Measurements from ENCODE around the gene NGEF.

Gene NGEF

DNA sequence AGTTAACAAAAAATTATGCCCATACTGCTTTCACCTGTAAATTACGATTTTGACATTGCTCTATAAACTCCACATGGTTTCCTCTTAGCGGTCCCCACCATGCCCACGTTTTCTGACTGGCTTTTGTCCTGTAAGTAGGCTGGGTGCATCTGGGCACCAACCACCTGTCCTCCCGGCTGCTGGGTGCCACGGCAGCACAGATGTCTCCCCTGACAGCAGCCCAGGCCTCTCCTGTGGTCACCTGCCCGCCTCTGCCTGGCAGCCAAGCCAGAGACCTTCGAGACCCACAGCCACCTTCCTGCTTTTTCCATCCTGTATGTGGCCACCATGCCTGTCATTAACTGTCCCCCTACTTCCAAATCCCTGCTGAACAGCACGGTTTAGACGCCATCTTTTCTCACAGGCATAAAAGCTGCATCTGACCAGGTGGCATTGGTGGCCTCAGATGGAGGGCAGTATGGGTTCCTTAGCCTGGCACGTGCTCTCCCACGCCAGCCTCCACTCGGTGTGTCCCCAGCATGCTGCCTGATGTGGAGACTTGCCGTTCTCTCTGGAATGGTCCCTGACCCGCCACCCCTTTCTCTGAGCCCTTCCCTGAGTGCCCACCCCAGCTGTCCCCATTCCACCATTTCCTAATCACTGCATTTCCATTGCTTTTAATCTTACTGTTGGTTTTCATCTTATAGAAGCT is 124.1 kb downstream of the NGEF start:
- no peak for DNase-seq (ENCODE audit: extremely low read depth in 1 of 2, low read depth in 1 of 2)

DNA sequence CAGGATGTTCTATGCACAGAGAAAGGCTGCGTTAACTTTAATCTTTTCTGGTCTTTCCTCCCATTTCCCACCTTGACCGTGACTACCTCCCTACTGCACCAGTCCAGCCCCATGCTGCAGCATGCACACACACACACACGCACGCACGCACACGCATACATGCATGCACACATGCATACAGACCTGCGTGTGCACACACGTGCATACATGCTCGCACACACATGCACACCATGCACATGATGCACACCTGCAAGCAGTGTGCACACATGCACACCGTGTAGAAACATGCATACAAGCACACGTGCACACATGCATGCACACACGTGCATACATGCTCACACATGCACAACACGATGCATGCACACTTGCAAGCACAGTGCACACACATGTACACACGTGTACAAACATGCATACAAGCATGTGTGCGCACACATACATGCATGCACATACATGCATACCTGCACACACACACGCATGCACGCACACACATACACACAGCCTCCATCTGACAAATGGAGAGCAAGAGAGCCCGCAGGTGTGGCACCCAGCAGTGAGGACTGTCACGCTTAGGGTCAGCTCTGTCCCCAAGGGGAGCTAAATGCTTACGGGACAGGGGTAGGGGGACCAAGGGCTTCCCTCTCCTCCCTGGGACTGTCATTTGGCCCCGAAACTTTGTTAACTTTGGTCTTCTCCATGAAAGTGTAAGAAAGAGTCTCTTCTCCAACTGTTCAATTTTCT is 124.8 kb downstream of the NGEF start:
- DNase-seq (ENCODE audit: extremely low read depth in 1 of 2, low read depth in 1 of 2): no peak

DNA sequence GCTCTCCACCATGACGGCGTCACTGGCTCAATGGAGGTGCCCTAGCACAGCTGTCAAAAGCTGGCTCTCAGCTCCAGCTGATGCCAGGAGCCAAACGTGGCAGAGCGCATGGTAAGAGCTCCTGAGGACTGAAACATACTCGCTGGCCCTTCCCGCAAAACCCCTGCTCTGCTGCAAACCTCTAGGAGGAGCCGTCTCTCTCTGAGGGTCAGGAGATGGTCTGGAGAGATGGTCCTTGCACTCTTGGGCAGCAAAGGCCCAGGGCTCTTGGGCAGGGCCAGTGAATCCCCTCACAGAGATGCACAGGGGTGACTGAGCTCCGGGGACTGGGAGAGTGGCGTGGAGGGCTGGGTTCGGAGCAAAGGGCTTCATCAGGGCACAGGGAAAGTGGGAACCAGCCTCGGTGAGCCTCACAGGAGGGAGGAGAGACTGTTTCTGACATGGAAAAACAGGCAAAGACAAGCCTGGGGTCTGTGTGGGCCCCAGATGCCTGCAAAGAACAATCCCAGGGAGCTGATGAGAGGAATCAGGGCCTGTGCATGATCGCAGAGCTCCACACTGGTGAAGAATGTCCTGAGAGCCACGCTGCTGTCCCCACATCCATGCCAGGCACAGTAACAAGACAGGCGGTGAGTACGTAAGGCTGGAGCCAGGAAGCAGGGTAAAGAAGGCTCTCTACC is 125.7 kb downstream of the NGEF start:
- no peak for DNase-seq (ENCODE audit: extremely low read depth in 1 of 2, low read depth in 1 of 2)

DNA sequence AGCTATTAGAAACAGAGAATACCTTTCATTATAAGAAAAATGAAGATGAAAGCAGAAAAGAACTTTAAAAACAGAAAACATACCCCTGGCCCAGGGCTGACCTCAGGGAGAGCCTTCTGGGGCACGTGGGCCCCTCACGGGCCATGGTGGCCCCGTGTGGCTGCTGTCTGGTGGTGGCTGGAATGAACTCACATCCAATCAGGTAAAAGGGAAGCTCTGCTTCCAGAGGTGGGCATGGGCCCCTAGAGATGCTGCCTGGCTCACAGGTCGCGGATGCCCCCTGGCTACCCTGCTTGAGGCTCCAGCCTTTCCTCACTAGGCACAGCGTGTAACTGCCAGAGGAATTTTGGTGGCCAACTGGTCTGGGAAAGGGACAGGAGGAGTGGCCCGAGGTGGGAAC is 126.4 kb downstream of the NGEF start:
- no peak for DNase-seq (ENCODE audit: extremely low read depth in 1 of 2, low read depth in 1 of 2)

DNA sequence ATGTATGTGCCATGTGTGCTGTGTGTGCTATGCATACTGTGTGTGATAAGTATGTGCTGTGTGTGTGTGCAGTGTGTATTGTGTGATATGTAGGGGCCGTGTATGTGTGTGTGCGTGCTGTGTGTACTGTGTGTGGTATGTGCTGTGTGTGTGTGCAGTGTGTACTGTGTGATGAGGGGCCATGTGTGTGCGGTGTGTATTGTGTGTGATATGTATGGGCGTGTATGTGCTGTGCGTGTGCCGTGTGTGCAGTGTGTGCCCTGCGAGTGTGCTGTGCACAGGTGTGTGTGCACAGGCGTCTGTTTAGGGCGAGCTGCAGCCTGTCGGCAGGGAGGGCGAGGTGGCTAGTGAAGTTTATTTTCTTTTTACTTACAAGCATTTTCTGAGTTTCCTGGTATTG is 126.9 kb downstream of the NGEF start:
- no peak for DNase-seq (ENCODE audit: extremely low read depth in 1 of 2, low read depth in 1 of 2)

DNA sequence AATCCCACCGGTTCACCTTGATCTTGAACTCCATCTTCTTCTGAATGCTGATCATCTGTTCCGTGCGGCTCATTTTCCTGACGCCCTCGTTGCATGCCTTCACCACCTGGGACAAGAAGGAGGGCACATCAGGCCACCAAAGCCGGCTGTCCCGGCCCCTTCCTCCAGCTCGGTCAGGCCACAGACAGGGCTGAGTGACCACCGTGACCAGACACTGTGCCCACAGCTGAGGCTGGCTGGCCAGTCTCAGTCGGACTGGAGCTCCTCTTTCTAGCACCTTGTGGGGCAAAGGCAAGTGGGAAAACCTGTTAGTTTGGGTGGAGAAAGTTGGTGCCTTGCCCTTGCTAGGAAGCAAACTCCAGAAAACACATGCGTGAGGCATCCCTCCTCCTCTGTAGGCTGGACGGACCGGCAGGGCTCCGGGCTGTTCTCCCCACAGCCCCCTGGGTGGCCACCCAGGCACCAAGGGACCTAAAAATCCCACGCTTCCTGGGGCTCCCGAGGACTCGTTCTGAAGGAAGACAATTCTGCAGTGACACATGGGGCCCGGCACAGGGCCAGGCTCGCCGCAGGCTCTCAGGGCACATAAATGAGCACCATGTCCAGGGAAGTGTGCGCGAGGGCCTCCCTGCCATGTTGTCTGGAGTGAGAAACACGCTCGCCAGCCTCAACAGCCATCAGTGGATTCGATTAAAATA is 127.6 kb downstream of the NGEF start:
- DNase-seq (ENCODE audit: extremely low read depth in 1 of 2, low read depth in 1 of 2): no peak

DNA sequence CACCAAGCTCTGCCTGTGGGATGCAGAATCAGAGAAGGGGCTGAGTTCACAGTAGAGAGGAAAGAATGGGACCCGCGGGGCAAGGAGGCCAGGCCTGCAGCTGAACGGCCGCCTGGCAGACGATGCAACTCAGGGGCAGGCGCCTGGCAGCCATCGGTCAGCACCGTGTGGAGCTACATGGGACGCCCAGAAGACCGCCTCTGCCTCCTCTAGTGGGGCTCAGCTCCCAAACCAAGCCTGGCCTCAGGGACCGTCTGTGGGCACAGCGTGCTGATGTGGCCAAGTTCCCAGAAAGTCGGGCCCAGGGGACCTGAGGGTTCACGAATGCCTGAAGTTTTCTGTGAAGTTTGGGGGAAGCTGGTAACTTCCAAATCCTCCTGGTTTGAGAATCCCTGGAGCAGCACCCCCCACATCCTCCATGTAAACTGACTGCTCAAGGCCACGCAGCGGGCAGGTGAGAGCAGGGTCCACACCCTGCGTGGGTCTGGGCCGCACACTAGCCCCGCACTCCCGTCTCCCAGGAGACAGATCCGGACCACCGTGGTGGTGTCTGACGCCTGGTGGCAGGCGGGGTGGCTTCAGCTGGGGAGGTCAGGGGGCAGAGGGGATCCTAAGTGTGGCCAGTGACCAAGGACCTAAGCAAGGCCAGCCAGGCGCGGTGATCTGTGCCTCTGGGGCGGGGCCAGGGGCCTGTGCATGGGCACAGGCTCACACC is 128.3 kb downstream of the NGEF start:
- DNase-seq (ENCODE audit: extremely low read depth in 1 of 2, low read depth in 1 of 2): no peak

DNA sequence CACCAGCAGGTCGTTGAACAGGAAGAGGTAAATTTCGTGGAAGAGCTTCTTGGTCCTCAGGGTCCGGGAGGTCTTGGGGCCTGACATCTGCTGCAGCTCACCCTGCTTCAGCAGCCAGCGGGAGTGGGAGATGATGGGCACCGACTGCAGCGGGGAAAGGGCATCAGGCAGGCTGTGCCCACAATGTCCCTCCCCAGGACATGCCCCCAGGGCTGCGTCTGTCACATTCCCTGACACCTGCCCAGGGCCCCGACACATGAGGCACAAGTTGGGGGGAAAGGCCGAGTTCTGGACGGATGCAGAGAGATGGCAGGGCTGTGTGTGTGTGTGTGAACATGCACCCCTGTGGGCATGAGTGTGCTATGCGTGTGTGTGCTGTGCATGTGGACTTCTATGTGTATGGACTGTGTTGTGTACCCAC is 129.0 kb downstream of the NGEF start:
- DNase-seq (ENCODE audit: extremely low read depth in 1 of 2, low read depth in 1 of 2): no peak

DNA sequence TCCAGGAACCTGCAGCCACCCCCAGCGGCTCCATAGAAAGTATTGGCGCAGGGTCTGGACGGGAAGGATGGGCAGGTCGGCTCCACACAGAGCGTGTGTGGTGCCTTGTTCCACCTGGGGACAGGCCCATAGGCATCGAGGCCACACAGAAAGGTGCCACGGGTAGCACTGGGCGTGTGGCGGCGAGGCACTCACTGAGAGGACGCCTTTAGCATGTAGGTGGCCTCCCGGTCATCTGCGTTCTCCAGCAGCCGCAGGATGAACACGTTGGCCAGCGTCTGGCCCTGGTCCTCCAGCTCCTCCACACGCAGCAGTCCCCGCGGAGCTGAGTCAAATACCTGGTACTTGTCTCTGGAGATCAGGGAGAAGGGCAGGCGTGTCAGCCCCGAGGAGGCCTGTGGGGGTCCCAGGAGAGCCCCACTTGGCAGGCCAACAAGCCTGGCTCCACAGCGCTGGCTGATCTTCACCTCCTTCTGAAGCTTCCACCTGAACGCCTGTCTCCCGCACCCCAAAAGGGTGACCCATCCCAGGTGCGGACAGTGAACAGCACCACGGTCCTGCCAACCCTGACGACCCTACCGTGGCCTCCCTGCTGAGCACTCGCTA is 129.8 kb downstream of the NGEF start:
- no peak for DNase-seq (ENCODE audit: extremely low read depth in 1 of 2, low read depth in 1 of 2)

DNA sequence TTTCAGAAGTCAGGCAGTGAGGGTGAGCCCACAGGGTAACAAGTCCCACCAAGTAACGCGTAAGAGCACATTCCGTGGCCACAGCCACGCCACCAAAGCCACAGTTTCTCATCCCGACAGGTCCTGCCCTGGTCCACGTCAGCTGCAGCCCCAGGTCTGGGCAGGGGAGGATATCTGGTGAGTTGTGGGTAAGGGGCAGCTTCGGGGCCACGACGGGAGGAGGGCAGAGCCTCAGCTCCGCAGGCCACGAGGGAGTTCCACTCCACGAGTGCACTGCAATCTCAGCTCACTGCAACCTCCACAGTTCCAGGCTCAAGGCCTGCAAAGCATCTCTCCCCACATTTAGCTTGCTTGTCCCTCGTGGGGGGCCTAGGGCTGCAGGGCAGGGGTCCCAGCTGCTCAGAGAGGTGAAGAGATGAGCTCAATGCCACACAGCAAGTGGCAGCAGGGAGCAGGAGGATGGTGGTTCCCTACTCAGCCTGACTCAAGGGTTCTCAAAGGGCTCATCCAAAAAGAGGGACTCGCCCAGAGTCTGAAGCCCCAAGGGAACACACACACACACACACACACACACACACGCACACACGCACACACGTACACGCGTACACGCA is 130.4 kb downstream of the NGEF start:
- DNase-seq (ENCODE audit: extremely low read depth in 1 of 2, low read depth in 1 of 2): no peak

DNA sequence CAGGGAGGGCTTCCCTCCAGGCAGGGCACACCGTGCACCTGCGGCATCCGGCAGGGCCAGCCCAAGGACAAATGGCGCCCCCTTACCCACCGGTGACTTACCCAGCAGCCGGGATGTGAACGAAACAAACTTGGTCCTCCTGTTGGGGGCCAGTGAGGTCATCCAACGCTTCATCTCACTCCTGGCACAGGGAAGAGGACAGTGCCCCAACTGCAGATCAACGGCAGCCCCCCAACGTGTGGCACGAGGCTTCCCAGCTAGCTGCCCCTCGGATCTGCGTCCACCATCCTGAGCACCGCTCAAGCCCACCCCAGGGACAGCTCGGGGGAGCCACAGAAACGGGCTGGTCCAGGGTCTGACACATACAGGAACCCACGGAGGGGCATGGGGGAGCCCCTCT is 131.0 kb downstream of the NGEF start:
- DNase-seq (ENCODE audit: extremely low read depth in 1 of 2, low read depth in 1 of 2): no peak

DNA sequence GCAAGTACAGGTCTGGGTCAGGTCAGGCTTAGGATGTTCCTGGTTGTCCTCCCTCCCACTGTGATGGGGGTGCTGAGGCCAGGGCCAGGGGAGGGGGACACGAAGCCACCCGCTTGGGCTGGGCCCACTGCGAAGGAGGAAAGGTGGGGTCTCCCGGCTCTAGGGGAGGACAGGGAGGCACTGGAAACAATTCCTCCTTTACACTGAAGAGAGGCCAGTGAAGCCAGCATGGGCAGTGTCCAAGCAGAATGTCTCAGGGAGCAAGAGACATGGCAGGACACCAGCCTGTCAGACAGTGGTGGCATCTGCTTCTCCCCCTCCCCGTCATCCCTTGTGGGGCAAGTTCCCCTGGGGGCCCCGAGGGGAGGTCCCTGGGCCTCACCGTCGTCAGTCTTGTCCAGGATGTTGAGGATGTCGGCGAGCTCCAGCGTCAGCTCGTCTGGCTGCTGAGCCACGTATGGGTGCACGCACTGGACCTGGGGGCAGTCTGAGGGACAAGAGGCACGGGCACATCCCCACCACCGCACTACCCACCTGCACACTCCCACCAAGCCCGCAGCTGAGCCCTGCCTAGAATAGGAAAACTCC is 132.2 kb downstream of the NGEF start:
- DNase-seq (ENCODE audit: extremely low read depth in 1 of 2, low read depth in 1 of 2): no peak

DNA sequence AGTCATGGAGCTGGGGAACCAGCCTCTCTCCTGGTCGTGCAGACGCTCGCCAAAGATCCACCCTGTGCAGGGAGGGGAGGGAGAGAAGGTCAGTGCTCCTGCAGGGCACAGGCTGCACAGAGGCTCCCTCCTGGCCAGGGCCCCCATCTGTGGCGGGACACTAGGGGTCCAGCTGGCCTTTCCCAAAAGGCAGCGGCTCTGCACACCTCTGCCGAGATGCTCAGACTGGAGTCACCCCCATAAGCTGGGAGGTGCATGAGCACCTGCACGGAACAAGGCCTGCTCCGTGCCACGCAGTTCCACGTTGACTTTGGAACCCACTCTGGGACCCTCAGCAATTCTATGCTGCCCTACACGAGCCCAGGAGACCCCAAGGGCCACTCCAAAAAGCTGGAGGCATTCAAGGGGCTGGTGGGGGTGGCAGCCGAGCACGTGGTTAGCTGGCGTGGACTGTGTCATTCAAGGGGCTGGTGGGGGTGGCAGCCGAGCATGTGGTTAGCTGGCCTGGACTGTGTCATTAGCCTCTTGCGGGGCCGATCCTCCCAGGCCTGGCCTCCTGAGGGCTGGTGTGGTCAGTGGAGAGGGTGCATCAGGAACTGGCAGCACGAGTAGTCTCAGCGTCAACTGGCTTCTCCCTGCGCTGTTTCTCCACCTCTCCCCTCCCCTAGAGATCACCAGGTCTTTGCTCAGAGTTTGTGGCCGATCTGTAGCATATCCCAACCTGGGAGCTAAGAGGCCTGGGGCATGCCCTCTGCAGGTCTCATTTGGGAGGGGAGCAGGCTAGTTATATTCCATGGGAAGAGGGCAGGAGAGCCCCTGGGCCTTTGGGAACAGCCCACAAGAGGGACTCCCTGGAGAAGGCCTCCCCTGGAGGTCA is 133.2 kb downstream of the NGEF start:
- DNase-seq (ENCODE audit: extremely low read depth in 1 of 2, low read depth in 1 of 2): no peak

DNA sequence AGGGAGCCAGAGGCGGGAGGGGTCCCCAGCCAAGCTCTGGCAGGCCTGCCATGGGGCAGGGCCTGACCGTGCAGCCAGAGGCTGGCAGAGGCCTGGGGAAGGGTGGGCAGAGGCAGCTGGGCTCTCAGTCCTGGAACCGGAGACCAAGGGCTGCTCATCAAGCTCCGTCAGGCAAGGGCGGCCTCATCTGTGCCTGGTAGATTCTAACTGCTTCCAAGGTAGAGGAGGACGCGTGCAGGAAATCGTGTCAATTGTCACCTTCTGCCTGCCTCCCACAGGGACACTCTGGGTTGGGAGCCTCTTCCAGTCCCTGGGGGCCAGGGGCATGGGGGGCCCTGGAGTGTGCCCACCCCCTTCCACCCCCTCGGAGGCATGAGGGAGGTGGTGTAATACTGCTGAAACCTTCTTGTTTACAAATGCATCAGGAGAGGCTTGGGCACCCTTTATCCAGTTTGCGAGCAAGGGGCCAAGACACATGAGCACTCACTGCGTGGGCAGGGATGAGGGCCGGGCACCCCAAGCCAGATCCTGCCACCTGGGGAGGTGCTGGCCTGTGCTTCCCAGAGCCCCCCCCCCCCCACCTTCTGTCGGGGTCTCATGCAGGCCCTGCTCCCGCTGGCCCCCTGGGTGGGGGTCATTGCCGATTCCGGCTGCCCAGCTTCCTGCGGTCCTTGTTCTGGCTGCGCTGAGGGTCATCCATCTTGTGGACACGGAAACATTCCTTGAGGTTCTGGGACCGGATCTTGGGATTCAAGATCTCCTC is 134.0 kb downstream of the NGEF start:
- DNase-seq (ENCODE audit: extremely low read depth in 1 of 2, low read depth in 1 of 2): no peak

DNA sequence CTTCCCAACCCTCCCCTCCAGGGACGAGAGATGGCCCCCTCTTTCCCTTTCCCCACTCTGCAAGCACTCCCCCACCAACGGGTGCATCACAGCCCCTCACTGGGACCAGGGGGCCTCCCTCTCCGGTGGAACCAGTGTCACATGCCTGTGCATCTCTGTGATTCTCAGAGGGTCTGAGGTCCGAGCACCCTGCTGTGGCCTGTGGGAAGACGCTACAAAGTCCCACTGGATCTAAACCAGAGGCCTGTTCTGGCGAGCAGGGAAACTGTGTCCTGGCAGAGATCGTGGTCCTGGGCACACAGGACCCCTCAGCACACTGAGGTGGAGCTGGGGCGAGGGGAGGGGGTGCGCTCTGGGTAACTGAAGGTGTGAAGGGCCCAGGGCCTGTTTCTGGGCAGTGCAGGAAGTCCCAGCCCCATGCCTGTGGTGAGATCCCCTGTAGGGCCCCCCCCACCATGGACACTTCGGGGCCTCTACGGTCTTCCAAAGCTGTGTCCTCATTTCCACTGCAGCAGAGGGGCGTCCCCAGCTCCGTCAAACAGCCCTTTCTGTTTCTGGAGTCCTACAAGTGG is 135.0 kb downstream of the NGEF start:
- DNase-seq (ENCODE audit: extremely low read depth in 1 of 2, low read depth in 1 of 2): no peak

DNA sequence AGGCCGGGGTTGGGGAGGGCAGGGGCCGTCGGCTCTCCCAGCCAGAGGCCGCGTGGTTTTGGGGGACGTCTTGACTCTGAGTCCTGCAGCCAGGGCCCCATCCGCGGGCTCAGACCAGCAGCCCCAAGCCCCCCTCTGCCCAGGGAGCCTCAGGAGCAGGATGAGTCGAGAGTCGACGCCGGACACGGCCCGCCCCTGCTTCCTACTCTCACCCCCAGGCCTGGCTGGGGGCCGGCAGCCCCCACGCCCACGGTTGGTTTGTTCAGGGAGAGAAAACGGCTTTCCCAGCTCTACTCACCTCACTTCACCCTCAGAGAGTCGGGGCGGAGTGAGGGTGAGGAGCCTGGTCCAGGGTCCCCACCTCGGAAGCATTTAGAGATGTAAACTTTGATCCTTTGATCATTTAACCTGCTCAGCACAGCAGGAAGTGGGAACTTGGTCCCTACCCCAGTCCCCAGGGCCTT is 136.0 kb downstream of the NGEF start:
- DNase-seq (ENCODE audit: extremely low read depth in 1 of 2, low read depth in 1 of 2): no peak

DNA sequence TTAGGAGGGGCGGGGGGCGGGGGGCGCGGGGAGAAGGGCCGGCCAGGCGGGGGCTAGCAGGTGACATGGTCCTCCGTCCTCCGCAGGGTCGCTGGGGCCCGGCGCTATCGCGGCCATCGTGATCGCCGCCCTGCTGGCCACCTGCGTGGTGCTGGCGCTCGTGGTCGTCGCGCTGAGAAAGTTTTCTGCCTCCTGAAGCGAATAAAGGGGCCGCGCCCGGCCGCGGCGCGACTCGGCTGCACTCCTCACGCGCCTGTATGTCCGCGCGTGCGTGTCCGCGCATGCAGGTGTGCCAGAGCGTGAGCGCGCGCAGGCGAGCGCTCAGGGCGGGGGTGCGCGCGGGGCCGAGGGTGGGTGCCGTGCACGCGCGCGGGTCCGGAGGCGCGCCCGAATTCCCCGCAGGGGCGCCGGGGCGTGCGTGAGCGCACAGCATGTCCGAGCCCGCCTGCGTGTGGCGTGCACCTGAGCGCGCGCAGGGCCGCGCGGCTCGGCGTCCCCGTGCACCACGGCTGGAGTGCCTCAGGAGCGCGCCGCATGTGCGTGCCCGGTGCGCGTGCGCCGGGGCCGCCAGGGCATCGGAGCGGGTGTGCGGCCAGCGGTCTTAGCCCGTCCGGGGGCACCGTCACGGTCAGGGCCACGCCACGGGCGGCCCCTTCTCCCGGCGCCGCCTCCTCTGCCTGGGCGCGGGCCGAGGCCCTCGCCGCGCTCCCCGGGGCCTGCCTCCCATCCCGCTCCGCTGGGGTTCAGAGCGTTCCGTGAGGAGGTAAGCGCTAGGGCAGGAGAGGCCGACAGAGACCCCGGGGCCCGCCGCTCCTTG is 136.7 kb downstream of the NGEF start:
- no peak for DNase-seq (ENCODE audit: extremely low read depth in 1 of 2, low read depth in 1 of 2)
